Activated CD4-positive, alpha-beta memory T cell treated with anti-CD3 and anti-CD28 coated beads, Interleukin-2, amount 10 ng/mL, durations not matched to agents 7 days and 5 days (primary cell): ENCODE measurements around the gene TNFRSF6B. TPM values are rescaled to one million over a fixed set of nuclear protein-coding genes. Genes with fewer than 3 reads are reported as not detected.
A peak's percentile ranks its signal among the peaks of the same experiment; 100 is the strongest.

Source experiments
- CTCF ChIA-PET: fragments of 350-600 bp; sonication (Branson Sonifier 250); formaldehyde crosslinking; loops from one replicate; lab custom pipeline; 2021; ENCODE audit warnings: antibody characterized with exemption, inconsistent platforms; lab: Charles Lee
- POLR2A ChIA-PET: fragments of 350-600 bp; sonication (Branson Sonifier 250); formaldehyde crosslinking; loops from one replicate; lab custom pipeline; 2021; ENCODE audit warnings: antibody characterized with exemption; lab: Charles Lee
- DNase-seq: peaks from one replicate; pipeline ENCODE4 v3.0.0-alpha.2; 2020
- H3K27ac Mint-ChIP-seq: one replicate; pipeline ENCODE4 v1.8.0; 2021; ENCODE audit warnings: mild to moderate bottlenecking, mixed read lengths
- H3K27me3 Mint-ChIP-seq: one replicate; pipeline ENCODE4 v1.8.0; 2021; ENCODE audit warnings: mixed read lengths
- H3K36me3 Mint-ChIP-seq: one replicate; pipeline ENCODE4 v1.8.0; 2021; ENCODE audit warnings: low read depth, mixed read lengths
- H3K4me1 Mint-ChIP-seq: one replicate; pipeline ENCODE4 v1.8.0; 2021; ENCODE audit warnings: mixed read lengths
- H3K4me3 Mint-ChIP-seq: one replicate; pipeline ENCODE4 v1.8.0; 2021; ENCODE audit warnings: mild to moderate bottlenecking, mixed read lengths
- H3K9me3 Mint-ChIP-seq: one replicate; pipeline ENCODE4 v1.8.0; 2021; ENCODE audit warnings: mixed read lengths
- total RNA-seq, 2 experiments: library from RNA; stranded (reverse); gene quantifications; one replicate each; pipeline ENCODE4 v1.2.3, GENCODE V29; 2021

TNFRSF6B gene
- total RNA-seq, 2 experiments from 2014 or later, result not detected

DNA sequence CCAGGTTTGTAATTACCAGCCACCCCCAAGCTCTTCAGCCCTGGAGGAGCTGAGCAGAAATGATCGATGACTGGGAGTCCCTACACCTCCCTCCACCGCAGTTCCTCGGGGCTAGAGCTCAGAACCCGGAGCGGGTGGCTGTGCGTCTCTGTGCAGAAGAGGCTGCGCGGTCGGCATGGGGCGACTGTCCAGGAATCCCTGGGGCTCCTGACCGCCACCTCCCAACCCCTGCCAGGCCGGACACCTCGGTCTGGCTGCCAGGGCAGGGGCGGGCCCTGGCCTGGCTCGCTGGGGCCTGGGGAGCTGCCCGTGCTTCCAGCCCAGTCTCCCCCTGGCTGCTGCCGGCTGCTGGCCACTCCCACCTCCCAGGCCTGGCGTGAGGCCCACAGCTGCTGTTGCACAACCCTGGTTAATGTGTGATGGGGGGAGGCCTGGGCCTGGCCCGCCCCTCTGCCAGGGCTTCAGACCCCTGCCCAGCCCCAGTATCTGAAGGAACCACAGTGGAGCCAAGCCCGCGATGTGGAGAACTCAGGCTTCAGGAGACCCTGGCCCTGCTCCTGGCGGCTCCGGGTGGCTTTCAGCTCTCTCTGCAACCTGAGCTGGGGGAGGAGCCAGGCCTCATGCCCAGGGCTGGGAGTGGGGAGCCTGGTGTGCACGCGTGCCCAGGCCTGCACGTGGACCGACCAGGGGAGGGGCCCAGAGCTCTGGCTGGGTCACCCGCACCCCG lies 44.3 kb downstream of the TNFRSF6B start:
- peaks cover 11% of the 10 kb centered on the region for H3K4me1 Mint-ChIP-seq
- H3K36me3 Mint-ChIP-seq, result peaks cover 17% of the 10 kb centered on the region
- DNase-seq, result peak; percentile 48
- H3K27me3 Mint-ChIP-seq, result no peaks in the 10 kb centered on the region
- no peaks in the 10 kb centered on the region for H3K9me3 Mint-ChIP-seq
- ChIA-PET POLR2A (interaction anchor here (0.7 to 2.8 kb wide), 9 partner anchors 10 to 220 kb away, joined by 3 to 30 read pairs (median 4); partner anchors contain the start of genes ARFRP1, GMEB2, PPDPF and TPD52L2), CTCF (interaction anchor here (1.1 to 2.4 kb wide), 4 partner anchors 10 to 233 kb away, joined by 3 to 16 read pairs (median 4); partner anchors contain the start of genes ARFRP1, TPD52L2 and ZGPAT)
- H3K4me3 Mint-ChIP-seq, result peak overlapping the region; percentile 62
- peak overlapping the region; percentile 16 for H3K27ac Mint-ChIP-seq

DNA sequence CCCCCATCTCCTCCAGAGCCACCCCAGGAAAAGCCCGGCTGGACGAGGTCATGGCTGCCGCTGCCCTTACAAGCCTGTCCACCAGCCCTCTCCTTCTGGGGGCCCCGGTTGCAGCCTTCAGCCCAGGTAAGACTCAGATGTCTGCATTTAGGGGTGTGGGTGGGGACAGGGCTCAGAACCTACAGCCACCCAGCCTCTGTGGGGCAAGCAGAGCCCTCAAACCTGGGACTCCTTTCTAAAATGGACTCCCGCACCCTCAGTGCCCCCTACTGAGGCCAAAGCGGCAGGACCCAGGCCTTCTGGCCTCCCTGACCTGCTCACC lies 44.9 kb downstream of the TNFRSF6B start:
- Mint-ChIP-seq H3K4me1 (peaks cover 6% of the 10 kb centered on the region), H3K27me3 (no peaks in the 10 kb centered on the region), H3K9me3 (no peaks in the 10 kb centered on the region), H3K27ac (no peak overlapping the region), H3K36me3 (peaks cover 12% of the 10 kb centered on the region), H3K4me3 (peak overlapping the region; percentile 50)
- CTCF ChIA-PET, result interaction anchor here (1.2 to 2.4 kb wide), 3 partner anchors 33 to 232 kb away, joined by 3 to 16 read pairs (median 4); partner anchors contain the start of genes ARFRP1, TPD52L2 and ZGPAT
- POLR2A ChIA-PET, result interaction anchor here (0.5 to 2.8 kb wide), 8 partner anchors 9 to 220 kb away, joined by 3 to 30 read pairs (median 4); partner anchors contain the start of genes ARFRP1, GMEB2, PPDPF and ZGPAT
- no peak for DNase-seq

GRCh38 chr20:63741676-63742380 lies 45.4 kb downstream of the TNFRSF6B start:
- H3K27ac Mint-ChIP-seq, result no peak overlapping the region
- ChIA-PET CTCF (interaction anchor here (2.4 kb wide), 1 partner anchor 34 kb away, joined by 16 read pairs; the partner anchor contains the start of genes ARFRP1 and ZGPAT), POLR2A (interaction anchor here (0.5 to 2.8 kb wide), 7 partner anchors 9 to 221 kb away, joined by 3 to 30 read pairs (median 4); partner anchors contain the start of genes ARFRP1, GMEB2, PPDPF and ZGPAT)
- H3K36me3 Mint-ChIP-seq, result peaks cover 7% of the 10 kb centered on the region
- no peak for DNase-seq
- H3K27me3 Mint-ChIP-seq, result no peaks in the 10 kb centered on the region
- peaks cover 2% of the 10 kb centered on the region for H3K4me1 Mint-ChIP-seq
- H3K4me3 Mint-ChIP-seq, result peak overlapping the region; percentile 17
- no peaks in the 10 kb centered on the region for H3K9me3 Mint-ChIP-seq

DNA sequence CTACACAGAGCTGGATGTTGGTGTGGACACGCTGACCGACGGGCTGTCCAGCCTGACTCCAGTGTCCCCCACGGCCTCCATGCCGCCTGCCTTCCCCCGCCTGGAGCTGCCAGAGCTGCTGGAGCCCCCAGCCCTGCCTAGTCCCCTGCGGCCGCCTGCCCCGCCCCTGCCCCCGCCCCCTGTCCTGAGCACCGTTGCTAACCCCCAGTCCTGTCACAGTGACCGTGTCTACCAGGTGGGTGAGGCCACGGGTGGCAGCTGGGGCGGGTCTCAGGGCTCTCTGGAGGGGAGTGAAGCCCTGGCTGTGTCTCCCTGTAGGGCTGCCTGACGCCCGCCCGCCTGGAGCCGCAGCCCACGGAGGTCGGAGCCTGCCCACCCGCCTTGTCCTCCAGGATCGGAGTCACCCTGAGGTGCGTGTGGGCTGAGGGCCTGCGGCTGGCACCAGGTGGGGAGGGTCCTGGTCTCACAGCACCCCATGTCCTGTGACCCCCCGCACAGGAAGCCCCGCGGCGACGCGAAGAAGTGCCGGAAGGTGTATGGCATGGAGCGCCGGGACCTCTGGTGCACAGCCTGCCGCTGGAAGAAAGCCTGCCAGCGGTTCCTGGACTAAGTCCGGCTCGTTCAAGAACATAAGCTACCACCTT lies 46.1 kb downstream of the TNFRSF6B start:
- peaks cover 7% of the 10 kb centered on the region for H3K36me3 Mint-ChIP-seq
- no peak for DNase-seq
- ChIA-PET POLR2A (interaction anchor here (1.0 to 2.8 kb wide), 4 partner anchors 8 to 87 kb away, joined by 3 to 30 read pairs (median 12); partner anchors contain the start of genes ARFRP1 and ZGPAT), CTCF (interaction anchor here (2.4 kb wide), 1 partner anchor 35 kb away, joined by 16 read pairs; the partner anchor contains the start of genes ARFRP1 and ZGPAT)
- H3K9me3 Mint-ChIP-seq, result no peaks in the 10 kb centered on the region
- H3K27ac Mint-ChIP-seq, result no peak overlapping the region
- no peaks in the 10 kb centered on the region for H3K27me3 Mint-ChIP-seq
- no peak overlapping the region for H3K4me3 Mint-ChIP-seq
- no peaks in the 10 kb centered on the region for H3K4me1 Mint-ChIP-seq

GRCh38 chr20:63743210-63743970 lies 46.9 kb downstream of the TNFRSF6B start:
- ChIA-PET CTCF (no interaction called here), POLR2A (interaction anchor here (1.0 kb wide), 1 partner anchor 8 kb away, joined by 4 read pairs; no protein-coding TSS in a partner anchor)
- Mint-ChIP-seq H3K27me3 (no peaks in the 10 kb centered on the region), H3K4me1 (no peaks in the 10 kb centered on the region), H3K9me3 (no peaks in the 10 kb centered on the region), H3K4me3 (no peak overlapping the region), H3K36me3 (peaks cover 7% of the 10 kb centered on the region), H3K27ac (no peak overlapping the region)
- no peak for DNase-seq

DNA sequence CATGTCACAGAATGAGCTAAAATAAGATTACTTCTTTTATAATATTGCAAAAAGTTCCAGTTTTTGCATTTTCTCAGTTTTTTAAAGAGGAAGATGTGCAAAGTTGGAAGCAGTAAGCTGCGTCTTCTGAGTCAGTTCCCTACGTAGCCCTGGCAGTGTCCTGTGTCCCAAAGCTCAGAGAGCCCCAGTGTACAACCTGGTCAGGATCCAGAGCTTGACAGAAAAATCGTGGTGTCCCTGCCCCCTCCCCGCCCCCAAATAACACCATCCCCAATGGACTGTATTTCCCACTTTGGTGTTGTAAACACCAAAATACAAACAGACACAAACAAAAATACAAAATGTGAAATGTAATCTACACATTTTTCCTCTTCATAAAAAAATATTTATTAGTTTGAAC lies 47.7 kb downstream of the TNFRSF6B start:
- H3K4me3 Mint-ChIP-seq, result no peak overlapping the region
- H3K4me1 Mint-ChIP-seq, result no peaks in the 10 kb centered on the region
- DNase-seq, result no peak
- H3K36me3 Mint-ChIP-seq, result peaks cover 7% of the 10 kb centered on the region
- H3K9me3 Mint-ChIP-seq, result no peaks in the 10 kb centered on the region
- ChIA-PET POLR2A (interaction anchor here (1.0 kb wide), 1 partner anchor 36 kb away, joined by 3 read pairs; the partner anchor contains the start of genes ARFRP1 and ZGPAT), CTCF (interaction anchor here (1.4 kb wide), 1 partner anchor 36 kb away, joined by 3 read pairs; the partner anchor contains the start of genes ARFRP1 and ZGPAT)
- no peaks in the 10 kb centered on the region for H3K27me3 Mint-ChIP-seq
- H3K27ac Mint-ChIP-seq, result no peak overlapping the region

- CTCF ChIA-PET, result interaction anchor here (1.4 kb wide), 1 partner anchor 37 kb away, joined by 3 read pairs; the partner anchor contains the start of genes ARFRP1 and ZGPAT
- H3K9me3 Mint-ChIP-seq, result no peaks in the 10 kb centered on the region
- H3K27ac Mint-ChIP-seq, result no peak overlapping the region
- POLR2A ChIA-PET, result interaction anchor here (1.0 kb wide), 2 partner anchors 8 to 36 kb away, joined by 3 to 5 read pairs; partner anchors contain the start of genes ARFRP1, LIME1 and ZGPAT
- H3K4me3 Mint-ChIP-seq, result no peak overlapping the region
- no peak for DNase-seq
- no peaks in the 10 kb centered on the region for H3K27me3 Mint-ChIP-seq
- peaks cover 7% of the 10 kb centered on the region for H3K36me3 Mint-ChIP-seq
- peaks cover 3% of the 10 kb centered on the region for H3K4me1 Mint-ChIP-seq
Observed at GRCh38 chr20:63744574-63745423, 48.3 kb downstream of the TNFRSF6B start.

GRCh38 chr20:63745424-63745805 lies 49.0 kb downstream of the TNFRSF6B start:
- no peaks in the 10 kb centered on the region for H3K27me3 Mint-ChIP-seq
- ChIA-PET POLR2A (interaction anchor here (1.0 kb wide), 1 partner anchor 9 kb away, joined by 5 read pairs; the partner anchor contains the start of gene LIME1), CTCF (interaction anchor here (1.4 kb wide), 1 partner anchor 38 kb away, joined by 3 read pairs; the partner anchor contains the start of genes ARFRP1 and ZGPAT)

DNA sequence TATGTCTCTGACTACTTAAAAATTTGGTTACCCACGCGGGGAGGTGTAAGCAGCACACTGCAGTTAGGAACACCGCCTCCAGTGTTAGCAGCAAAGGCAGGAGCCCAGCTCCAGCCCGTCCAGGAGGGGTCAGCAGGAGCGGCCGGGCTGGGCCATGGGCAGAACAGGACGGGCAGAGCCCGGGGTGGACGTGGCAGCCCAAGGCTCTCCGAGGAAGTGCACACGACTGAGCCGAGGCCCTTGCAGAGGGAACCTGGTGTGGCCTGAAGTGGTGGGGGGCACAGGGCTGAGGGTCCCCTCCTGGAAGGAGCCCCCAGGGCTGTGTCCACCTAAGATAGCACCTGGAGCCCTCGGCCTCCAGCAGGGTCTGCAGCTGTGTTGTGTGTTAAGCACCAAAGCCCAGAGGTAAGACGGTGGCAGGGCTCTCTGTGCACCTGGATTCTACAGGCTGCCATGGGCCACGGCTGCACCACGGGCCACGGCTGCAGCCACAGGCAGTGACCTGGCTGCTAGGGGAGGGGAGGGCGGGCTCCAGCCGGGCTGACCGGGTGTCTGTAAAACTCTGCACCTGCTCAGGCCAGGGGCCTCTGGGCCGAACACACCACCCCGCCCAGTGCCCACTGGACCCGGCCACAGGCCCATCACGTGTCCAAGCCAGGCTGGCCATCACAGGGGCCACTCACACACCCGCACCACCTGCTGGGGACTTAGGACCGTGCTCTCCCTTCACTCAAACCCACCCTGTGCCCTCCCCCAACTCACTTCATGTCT lies 49.7 kb downstream of the TNFRSF6B start:
- POLR2A ChIA-PET, result interaction anchor here (1.0 kb wide), 1 partner anchor 10 kb away, joined by 5 read pairs; the partner anchor contains the start of gene LIME1
- H3K4me3 Mint-ChIP-seq, result no peak overlapping the region
- no peak for DNase-seq
- no peak overlapping the region for H3K27ac Mint-ChIP-seq
- no peaks in the 10 kb centered on the region for H3K27me3 Mint-ChIP-seq
- H3K4me1 Mint-ChIP-seq, result peaks cover 11% of the 10 kb centered on the region
- H3K9me3 Mint-ChIP-seq, result no peaks in the 10 kb centered on the region
- H3K36me3 Mint-ChIP-seq, result peaks cover 7% of the 10 kb centered on the region
- CTCF ChIA-PET, result no interaction called here

More at GRCh38 chr20:63745424-63745805, 49.0 kb downstream of the TNFRSF6B start:
- Mint-ChIP-seq H3K4me1 (peaks cover 4% of the 10 kb centered on the region), H3K9me3 (no peaks in the 10 kb centered on the region), H3K36me3 (peaks cover 7% of the 10 kb centered on the region), H3K27ac (no peak overlapping the region), H3K4me3 (no peak overlapping the region)
- DNase-seq, result no peak

GRCh38 chr20:63746751-63747315 lies 50.4 kb downstream of the TNFRSF6B start:
- Mint-ChIP-seq H3K4me3 (no peak overlapping the region), H3K27me3 (no peaks in the 10 kb centered on the region), H3K27ac (no peak overlapping the region), H3K4me1 (peaks cover 15% of the 10 kb centered on the region), H3K36me3 (peaks cover 4% of the 10 kb centered on the region), H3K9me3 (no peaks in the 10 kb centered on the region)
- ChIA-PET CTCF (no interaction called here), POLR2A (no interaction called here)
- no peak for DNase-seq
